ENCODE data around the gene PDZD7.

Gene PDZD7

DNA sequence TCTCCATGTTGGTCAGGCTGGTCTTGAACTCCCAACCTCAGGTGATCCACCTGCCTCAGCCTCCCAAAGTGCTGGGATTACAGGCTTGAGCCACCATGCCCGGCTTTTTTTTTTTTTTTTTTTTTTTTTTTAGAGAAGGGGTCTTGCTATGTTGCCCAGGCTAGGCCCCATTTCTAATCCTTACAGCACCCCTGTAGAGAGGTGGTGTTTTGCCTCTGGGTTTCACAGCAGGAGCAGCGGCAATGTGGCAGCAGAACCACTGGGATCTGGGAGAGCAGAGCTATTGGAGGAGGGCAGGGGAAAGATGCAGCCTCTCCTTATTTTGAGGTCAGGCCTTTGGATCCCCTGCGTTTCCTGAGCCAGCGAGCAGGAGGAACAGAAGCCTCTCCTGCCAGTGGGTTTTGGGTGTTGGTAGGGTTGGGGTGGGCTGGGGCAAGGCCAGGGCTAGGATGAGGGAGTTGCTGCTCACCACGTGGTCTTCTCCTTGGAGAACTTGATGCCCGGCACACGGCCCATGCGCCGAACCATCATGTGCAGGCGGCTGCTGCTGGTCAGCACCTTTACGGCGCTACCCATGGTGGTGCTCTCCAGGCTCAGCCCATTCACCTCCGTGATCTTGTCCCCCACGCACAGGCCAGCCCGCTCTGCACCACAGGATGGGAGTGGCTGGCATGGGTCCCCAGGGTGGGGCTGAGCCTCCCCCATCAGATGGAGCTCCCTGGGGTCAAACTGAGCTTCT is 7.8 kb downstream of the PDZD7 start:
- H3K27me3 Mint-ChIP-seq: peaks cover 34% of the 10 kb centered on the region
- H3K4me3 Mint-ChIP-seq: no peak overlapping the region
- H3K36me3 Mint-ChIP-seq (ENCODE audit: low read depth): no peaks in the 10 kb centered on the region
- H3K27ac Mint-ChIP-seq: no peak overlapping the region
- no peaks in the 10 kb centered on the region for H3K9me3 Mint-ChIP-seq
- peaks cover 7% of the 10 kb centered on the region for H3K4me1 Mint-ChIP-seq (ENCODE audit: low read depth)
- no peak for DNase-seq

DNA sequence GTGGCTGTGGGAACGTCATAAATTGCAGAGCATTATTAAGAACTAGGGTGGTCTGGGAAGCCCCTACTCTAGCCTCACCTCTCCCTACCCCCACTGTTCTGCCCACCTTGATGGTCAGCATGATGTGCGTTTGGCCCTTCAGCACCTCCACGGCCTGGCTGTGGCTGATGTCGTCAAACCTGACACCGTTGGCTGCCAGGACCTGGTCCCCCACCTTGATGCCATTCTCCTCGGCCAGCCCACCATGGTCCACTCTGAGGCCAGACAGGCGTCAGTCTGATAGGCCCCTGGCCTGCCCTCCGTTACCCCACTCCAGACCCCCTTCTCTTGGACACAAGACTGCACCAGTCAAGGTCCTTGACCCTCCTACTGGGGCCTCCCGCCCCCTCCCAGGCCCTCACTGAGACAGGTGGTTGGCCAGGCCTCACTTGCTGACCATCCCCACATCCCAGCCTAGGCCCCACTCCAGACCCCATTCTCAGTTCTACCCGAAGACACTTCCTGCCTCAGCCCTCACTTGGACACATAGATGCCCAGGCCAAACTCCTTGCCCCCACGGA is 9.2 kb downstream of the PDZD7 start:
- H3K4me1 Mint-ChIP-seq (ENCODE audit: low read depth): peaks cover 7% of the 10 kb centered on the region
- no peak for DNase-seq
- no peak overlapping the region for H3K4me3 Mint-ChIP-seq
- H3K36me3 Mint-ChIP-seq (ENCODE audit: low read depth): no peaks in the 10 kb centered on the region
- H3K27me3 Mint-ChIP-seq: peaks cover 48% of the 10 kb centered on the region
- no peaks in the 10 kb centered on the region for H3K9me3 Mint-ChIP-seq
- no peak overlapping the region for H3K27ac Mint-ChIP-seq

GRCh38 chr10:101021239-101021638 is 9.7 kb downstream of the PDZD7 start:
- peaks cover 53% of the 10 kb centered on the region for H3K27me3 Mint-ChIP-seq
- H3K4me1 Mint-ChIP-seq (ENCODE audit: low read depth): peaks cover 7% of the 10 kb centered on the region
- H3K9me3 Mint-ChIP-seq: no peaks in the 10 kb centered on the region

GRCh38 chr10:101020427-101021075 is 10.4 kb downstream of the PDZD7 start:
- Mint-ChIP-seq H3K36me3 (ENCODE audit: low read depth) (no peaks in the 10 kb centered on the region), H3K27ac (no peak overlapping the region), H3K4me3 (no peak overlapping the region), H3K27me3 (peaks cover 57% of the 10 kb centered on the region), H3K9me3 (no peaks in the 10 kb centered on the region), H3K4me1 (ENCODE audit: low read depth) (peaks cover 9% of the 10 kb centered on the region)
- no peak for DNase-seq

More at GRCh38 chr10:101021239-101021638, 9.7 kb downstream of the PDZD7 start:
- H3K27ac Mint-ChIP-seq: no peak overlapping the region
- H3K4me3 Mint-ChIP-seq: no peak overlapping the region
- DNase-seq: no peak
- H3K36me3 Mint-ChIP-seq (ENCODE audit: low read depth): no peaks in the 10 kb centered on the region

GRCh38 chr10:101019440-101019703 is 11.6 kb downstream of the PDZD7 start:
- H3K27ac Mint-ChIP-seq: no peak overlapping the region
- H3K4me1 Mint-ChIP-seq (ENCODE audit: low read depth): peaks cover 20% of the 10 kb centered on the region
- peaks cover 67% of the 10 kb centered on the region for H3K27me3 Mint-ChIP-seq
- DNase-seq: no peak
- no peak overlapping the region for H3K4me3 Mint-ChIP-seq
- H3K9me3 Mint-ChIP-seq: no peaks in the 10 kb centered on the region
- no peaks in the 10 kb centered on the region for H3K36me3 Mint-ChIP-seq (ENCODE audit: low read depth)

DNA sequence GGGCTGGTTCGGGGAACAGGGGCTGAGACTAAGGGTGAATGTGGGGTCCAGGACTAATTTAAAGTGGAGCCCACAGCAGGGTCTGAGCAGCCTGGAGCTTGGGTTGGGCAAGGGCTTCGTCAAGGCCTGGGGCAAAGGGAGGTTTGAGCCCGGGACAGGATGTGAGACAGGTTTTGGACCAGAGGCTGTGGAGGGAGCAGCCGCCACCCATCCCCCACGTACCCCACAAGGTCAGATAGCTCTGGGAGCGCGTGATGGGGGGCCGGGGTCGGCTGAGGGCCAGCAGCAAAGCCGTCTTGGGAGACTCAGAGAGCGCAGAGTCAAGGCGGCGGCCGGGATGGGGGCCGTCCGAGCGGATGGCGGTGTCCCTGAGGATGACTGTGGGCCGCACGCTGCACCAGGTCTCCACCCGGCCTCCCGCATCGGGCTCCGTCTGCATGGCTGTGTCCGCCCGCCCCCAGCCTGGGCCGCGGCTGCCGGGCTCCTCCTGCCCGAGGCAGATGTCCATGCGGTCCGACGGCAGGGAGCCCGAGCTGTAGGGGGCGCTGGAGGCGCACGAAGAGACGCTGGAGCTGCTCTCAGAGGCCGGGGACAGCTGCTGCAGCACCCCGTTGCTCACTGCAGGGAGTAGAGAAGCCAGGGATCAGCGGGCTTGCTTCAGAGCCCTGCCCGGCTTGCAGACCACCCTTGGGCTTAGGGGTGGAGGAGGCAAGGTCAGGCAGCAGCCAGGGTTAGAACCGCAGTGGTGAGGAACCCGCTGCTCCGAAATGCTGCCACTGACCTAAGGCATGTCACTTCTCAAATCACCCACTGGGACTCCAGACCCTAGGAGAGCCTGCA is 12.1 kb downstream of the PDZD7 start:
- peaks cover 67% of the 10 kb centered on the region for H3K27me3 Mint-ChIP-seq
- H3K36me3 Mint-ChIP-seq (ENCODE audit: low read depth): no peaks in the 10 kb centered on the region
- DNase-seq: peak; percentile 85
- H3K4me1 Mint-ChIP-seq (ENCODE audit: low read depth): peaks cover 24% of the 10 kb centered on the region
- H3K27ac Mint-ChIP-seq: no peak overlapping the region
- no peaks in the 10 kb centered on the region for H3K9me3 Mint-ChIP-seq
- H3K4me3 Mint-ChIP-seq: no peak overlapping the region

DNA sequence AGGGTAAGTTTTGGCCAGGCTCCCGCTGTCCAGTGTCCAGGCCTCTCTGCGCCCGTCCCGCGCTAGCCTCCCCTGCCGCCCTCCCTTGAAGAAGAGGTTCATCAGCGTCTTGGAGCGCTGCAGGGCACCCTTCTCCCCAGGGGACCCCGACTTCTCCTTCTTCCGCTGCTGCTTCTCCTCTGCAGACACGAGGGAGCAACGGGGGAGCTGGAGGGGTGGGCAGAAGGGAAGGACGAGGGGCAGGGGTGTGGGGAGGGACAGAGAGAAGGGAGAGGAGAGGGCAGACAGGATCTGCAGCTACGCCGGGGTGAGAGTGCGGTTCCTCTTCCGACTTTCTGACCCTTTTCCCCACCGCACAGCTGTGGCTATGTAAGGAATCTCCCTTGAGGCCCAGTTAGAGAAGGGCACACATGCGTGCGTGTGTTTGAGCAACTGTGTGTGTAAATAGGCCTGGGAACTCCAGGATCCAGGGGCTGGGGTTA is 12.8 kb downstream of the PDZD7 start:
- Mint-ChIP-seq H3K9me3 (no peaks in the 10 kb centered on the region), H3K27me3 (peaks cover 67% of the 10 kb centered on the region), H3K4me3 (no peak overlapping the region), H3K27ac (no peak overlapping the region), H3K4me1 (ENCODE audit: low read depth) (peaks cover 29% of the 10 kb centered on the region), H3K36me3 (ENCODE audit: low read depth) (no peaks in the 10 kb centered on the region)
- DNase-seq: no peak

DNA sequence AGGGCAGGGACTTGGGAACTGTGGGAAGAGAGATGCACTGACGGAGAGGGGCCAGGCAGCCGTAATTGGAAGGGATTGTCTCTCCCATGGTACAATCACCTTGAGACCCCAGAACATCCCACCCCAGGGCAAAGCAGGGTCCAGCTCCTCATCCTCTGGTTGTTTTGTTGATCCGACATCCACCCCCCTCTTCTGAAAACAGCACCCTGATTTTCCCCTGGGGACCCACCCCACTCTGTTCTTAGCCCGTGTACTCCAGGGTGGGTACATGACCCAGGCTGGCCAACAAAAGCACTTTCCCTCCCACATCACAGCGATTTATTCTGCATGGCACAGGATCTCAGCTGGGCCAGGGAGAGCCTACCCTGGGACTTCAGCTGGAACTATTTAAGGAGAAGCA is 14.1 kb downstream of the PDZD7 start:
- DNase-seq: no peak
- H3K4me1 Mint-ChIP-seq (ENCODE audit: low read depth): peaks cover 36% of the 10 kb centered on the region
- H3K27me3 Mint-ChIP-seq: peaks cover 63% of the 10 kb centered on the region
- H3K36me3 Mint-ChIP-seq (ENCODE audit: low read depth): no peaks in the 10 kb centered on the region
- no peak overlapping the region for H3K4me3 Mint-ChIP-seq
- no peak overlapping the region for H3K27ac Mint-ChIP-seq
- H3K9me3 Mint-ChIP-seq: no peaks in the 10 kb centered on the region

DNA sequence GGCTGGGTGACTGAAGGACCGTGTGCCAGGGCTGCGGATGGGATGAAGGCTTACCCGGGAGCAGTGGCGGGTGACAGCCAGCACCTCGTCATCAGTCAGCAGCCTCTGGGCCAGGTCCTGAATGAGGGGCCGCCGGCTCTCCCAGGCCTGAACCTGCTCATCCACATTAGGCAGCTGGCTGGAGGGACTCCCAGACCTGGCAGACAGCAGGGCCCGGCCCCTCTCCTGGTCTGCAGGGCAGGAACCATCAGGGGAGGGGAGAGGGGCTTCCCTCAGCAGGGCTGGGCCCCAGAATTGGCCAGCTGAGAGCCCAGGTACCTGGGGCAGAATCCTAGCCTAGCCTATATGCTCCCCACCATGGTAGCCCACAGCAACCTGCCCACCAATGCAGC is 15.4 kb downstream of the PDZD7 start:
- Mint-ChIP-seq H3K9me3 (no peaks in the 10 kb centered on the region), H3K4me3 (no peak overlapping the region), H3K36me3 (ENCODE audit: low read depth) (no peaks in the 10 kb centered on the region), H3K4me1 (ENCODE audit: low read depth) (peaks cover 36% of the 10 kb centered on the region), H3K27me3 (peaks cover 52% of the 10 kb centered on the region), H3K27ac (no peak overlapping the region)
- no peak for DNase-seq

DNA sequence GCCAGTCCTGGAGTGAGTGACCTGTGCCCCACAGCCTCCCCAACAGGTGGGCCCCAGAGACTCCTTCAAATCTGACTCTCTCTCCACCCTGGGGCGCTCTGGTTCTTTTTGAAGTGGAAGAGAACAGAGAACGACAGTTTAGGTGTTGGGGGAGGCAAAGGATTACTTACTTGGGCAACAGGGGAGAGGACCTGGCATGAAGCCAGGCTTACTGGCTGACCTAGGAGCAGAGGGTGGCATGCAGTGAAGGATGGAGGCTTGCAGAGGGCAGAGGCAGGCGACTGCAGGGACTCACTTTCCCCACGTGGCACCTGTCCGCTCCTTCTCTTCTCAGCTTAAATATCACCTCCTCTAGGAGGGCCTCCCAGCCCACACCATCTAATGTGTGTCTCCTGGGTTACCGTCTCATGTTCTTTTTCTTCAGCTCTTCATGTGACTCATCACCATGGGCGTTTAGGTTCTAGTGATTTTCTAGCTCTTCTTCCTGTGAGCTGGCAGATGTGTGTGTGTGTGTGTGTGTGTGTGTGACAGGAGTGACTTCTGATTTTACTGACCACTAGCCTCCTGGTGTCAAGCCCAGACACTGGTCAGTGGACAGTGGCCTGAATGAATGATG is 15.9 kb downstream of the PDZD7 start:
- Mint-ChIP-seq H3K4me1 (ENCODE audit: low read depth) (peaks cover 36% of the 10 kb centered on the region), H3K36me3 (ENCODE audit: low read depth) (no peaks in the 10 kb centered on the region), H3K4me3 (no peak overlapping the region), H3K9me3 (no peaks in the 10 kb centered on the region), H3K27ac (no peak overlapping the region), H3K27me3 (peaks cover 48% of the 10 kb centered on the region)
- no peak for DNase-seq

- peak; percentile 85 for DNase-seq
- no peak overlapping the region for H3K27ac Mint-ChIP-seq
- H3K4me1 Mint-ChIP-seq (ENCODE audit: low read depth): peaks cover 35% of the 10 kb centered on the region
- H3K27me3 Mint-ChIP-seq: peaks cover 43% of the 10 kb centered on the region
- no peak overlapping the region for H3K4me3 Mint-ChIP-seq
- H3K36me3 Mint-ChIP-seq (ENCODE audit: low read depth): no peaks in the 10 kb centered on the region
- no peaks in the 10 kb centered on the region for H3K9me3 Mint-ChIP-seq
Measured at GRCh38 chr10:101014230-101014884, 16.6 kb downstream of the PDZD7 start.

- Mint-ChIP-seq H3K27ac (peak overlapping the region; percentile 31), H3K36me3 (ENCODE audit: low read depth) (no peaks in the 10 kb centered on the region), H3K4me3 (no peak overlapping the region), H3K27me3 (peaks cover 36% of the 10 kb centered on the region), H3K9me3 (no peaks in the 10 kb centered on the region), H3K4me1 (ENCODE audit: low read depth) (peaks cover 30% of the 10 kb centered on the region)
- DNase-seq: no peak
Measured at GRCh38 chr10:101013365-101013825, 17.5 kb downstream of the PDZD7 start.

GRCh38 chr10:101012525-101013364 is 18.2 kb downstream of the PDZD7 start:
- Mint-ChIP-seq H3K36me3 (ENCODE audit: low read depth) (no peaks in the 10 kb centered on the region), H3K4me1 (ENCODE audit: low read depth) (peaks cover 29% of the 10 kb centered on the region), H3K4me3 (no peak overlapping the region), H3K27ac (peak overlapping the region; percentile 42), H3K27me3 (peaks cover 29% of the 10 kb centered on the region), H3K9me3 (no peaks in the 10 kb centered on the region)
- peak; percentile 82 for DNase-seq

Data from activated T-cell treated with anti-CD3 and anti-CD28 coated beads, Interleukin-2, amount 50 U/mL, for 24 hours (primary cell).